Osteocyte (in vitro differentiated cells): ENCODE measurements around the gene KCNJ13. TPM values are rescaled to one million over a fixed set of nuclear protein-coding genes. Genes with fewer than 3 reads are reported as not detected.
A peak's percentile ranks its signal among the peaks of the same experiment; 100 is the strongest.
"Not testable (repeated sequence)": the region's sequence is repeated elsewhere in the genome, so short reads cannot be mapped to it uniquely, and the experiment has no call there.

Experiments
- DNase-seq: peaks from one replicate; pipeline ENCODE4 v3.0.0; 2021; ENCODE audit warnings: mixed read lengths; ENCODE audit not compliant: unreplicated experiment; ENCODE audit errors: extremely low spot score
- H3K27ac Mint-ChIP-seq: one replicate; pipeline ENCODE4 v1.8.0; 2021; ENCODE audit warnings: mild to moderate bottlenecking, mixed read lengths; ENCODE audit not compliant: unreplicated experiment
- H3K27me3 Mint-ChIP-seq: one replicate; pipeline ENCODE4 v1.8.0; 2021; ENCODE audit warnings: mixed read lengths; ENCODE audit not compliant: unreplicated experiment
- H3K36me3 Mint-ChIP-seq: one replicate; pipeline ENCODE4 v1.8.0; 2021; ENCODE audit warnings: mixed read lengths; ENCODE audit not compliant: unreplicated experiment
- H3K4me1 Mint-ChIP-seq: one replicate; pipeline ENCODE4 v1.8.0; 2021; ENCODE audit warnings: mixed read lengths; ENCODE audit not compliant: unreplicated experiment
- H3K4me3 Mint-ChIP-seq: one replicate; pipeline ENCODE4 v1.8.0; 2021; ENCODE audit warnings: mild to moderate bottlenecking, moderate library complexity, mixed read lengths; ENCODE audit not compliant: unreplicated experiment
- H3K9me3 Mint-ChIP-seq: one replicate; pipeline ENCODE4 v1.8.0; 2021; ENCODE audit warnings: mixed read lengths; ENCODE audit not compliant: unreplicated experiment
- total RNA-seq: library from RNA; stranded (reverse); gene quantifications from 2 replicates; pipeline ENCODE4 v1.2.1, GENCODE V29; 2021
- TF ChIP-seq, protein P1 (sequence below): fragments of 200-600 bp; sonication (generic); IDR thresholded peaks from 2 replicates; pipeline ENCODE4 v1.5.0; 2021; ENCODE audit warnings: antibody characterized with exemption, mild to moderate bottlenecking, moderate library complexity

The KCNJ13 gene
- total RNA-seq, 1 donor from 2014 or later: not detected

DNA sequence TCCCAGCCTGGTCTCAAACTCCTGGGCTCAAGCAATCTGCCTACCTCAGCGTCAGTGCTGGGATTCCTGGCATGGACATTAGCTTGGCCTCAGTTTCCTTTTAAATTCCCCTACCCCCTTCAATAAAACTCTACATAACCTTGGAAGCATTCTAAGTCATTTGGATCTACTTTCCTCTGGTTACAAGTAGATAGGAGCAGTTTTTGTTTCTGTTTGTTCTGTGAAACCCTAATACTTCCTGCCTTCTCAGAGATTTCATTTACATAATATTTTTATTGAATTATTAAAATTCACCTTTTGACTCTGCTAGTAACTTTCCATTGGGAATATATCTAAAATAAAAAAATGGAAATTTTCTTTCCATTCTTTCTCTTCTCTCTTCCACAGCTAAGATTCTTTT, 53.3 kb downstream of the KCNJ13 start:
- Mint-ChIP-seq H3K36me3 (peaks cover 22% of the 10 kb centered on the region), H3K9me3 (no peaks in the 10 kb centered on the region), H3K4me3 (no peak overlapping the region), H3K27me3 (no peaks in the 10 kb centered on the region), H3K4me1 (peaks cover 10% of the 10 kb centered on the region), H3K27ac (no peak overlapping the region)
- TF ChIP-seq, protein P1, sequence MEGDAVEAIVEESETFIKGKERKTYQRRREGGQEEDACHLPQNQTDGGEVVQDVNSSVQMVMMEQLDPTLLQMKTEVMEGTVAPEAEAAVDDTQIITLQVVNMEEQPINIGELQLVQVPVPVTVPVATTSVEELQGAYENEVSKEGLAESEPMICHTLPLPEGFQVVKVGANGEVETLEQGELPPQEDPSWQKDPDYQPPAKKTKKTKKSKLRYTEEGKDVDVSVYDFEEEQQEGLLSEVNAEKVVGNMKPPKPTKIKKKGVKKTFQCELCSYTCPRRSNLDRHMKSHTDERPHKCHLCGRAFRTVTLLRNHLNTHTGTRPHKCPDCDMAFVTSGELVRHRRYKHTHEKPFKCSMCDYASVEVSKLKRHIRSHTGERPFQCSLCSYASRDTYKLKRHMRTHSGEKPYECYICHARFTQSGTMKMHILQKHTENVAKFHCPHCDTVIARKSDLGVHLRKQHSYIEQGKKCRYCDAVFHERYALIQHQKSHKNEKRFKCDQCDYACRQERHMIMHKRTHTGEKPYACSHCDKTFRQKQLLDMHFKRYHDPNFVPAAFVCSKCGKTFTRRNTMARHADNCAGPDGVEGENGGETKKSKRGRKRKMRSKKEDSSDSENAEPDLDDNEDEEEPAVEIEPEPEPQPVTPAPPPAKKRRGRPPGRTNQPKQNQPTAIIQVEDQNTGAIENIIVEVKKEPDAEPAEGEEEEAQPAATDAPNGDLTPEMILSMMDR: no peak
- DNase-seq: no peak

DNA sequence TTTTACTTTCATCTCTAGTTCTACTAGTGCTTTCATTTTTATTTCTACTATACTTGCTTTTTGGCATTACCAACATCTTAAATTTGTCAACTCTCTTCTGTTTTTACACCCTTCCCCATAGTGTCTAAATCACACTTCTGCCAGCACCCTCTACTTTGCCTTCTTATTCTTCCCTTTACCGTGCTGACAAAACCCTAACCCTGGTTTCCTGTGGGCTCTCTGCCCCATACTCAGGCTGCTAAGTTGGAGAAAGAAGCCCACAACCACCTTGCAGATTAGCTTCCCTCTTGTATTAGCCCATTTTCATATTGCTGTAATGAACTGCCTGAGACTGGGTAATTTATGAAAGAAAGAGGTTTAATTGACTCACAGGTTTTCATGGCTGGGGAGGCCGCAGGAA, 54.5 kb downstream of the KCNJ13 start:
- Mint-ChIP-seq H3K36me3 (peaks cover 14% of the 10 kb centered on the region), H3K4me3 (no peak overlapping the region), H3K27me3 (no peaks in the 10 kb centered on the region), H3K9me3 (no peaks in the 10 kb centered on the region), H3K27ac (peak overlapping the region; percentile 62), H3K4me1 (peaks cover 10% of the 10 kb centered on the region)
- TF ChIP-seq, protein P1: no peak
- DNase-seq: no peak

DNA sequence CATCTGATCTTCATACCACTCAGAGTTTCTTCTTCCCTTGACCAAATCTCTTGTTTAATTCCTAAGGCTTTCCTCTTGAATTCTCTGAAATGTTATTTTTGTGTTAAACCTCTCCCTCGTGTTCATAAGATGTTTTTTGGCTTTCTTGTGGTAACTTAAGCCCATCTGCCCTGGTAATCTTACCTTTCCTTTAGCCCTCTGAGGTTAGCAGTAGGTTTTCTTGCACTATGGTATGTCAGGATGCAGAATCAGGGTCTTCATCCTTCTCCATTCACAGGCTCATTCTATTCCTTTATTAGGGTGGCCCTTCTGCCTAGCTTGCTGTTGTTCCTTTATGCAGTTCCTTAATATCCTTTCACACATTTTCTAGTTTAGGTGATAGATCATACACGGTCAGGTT, 55.1 kb downstream of the KCNJ13 start:
- peaks cover 13% of the 10 kb centered on the region for H3K4me1 Mint-ChIP-seq
- H3K4me3 Mint-ChIP-seq: no peak overlapping the region
- no peak overlapping the region for H3K27ac Mint-ChIP-seq
- H3K9me3 Mint-ChIP-seq: no peaks in the 10 kb centered on the region
- TF ChIP-seq, protein P1: no peak
- H3K27me3 Mint-ChIP-seq: no peaks in the 10 kb centered on the region
- DNase-seq: no peak
- peaks cover 16% of the 10 kb centered on the region for H3K36me3 Mint-ChIP-seq

DNA sequence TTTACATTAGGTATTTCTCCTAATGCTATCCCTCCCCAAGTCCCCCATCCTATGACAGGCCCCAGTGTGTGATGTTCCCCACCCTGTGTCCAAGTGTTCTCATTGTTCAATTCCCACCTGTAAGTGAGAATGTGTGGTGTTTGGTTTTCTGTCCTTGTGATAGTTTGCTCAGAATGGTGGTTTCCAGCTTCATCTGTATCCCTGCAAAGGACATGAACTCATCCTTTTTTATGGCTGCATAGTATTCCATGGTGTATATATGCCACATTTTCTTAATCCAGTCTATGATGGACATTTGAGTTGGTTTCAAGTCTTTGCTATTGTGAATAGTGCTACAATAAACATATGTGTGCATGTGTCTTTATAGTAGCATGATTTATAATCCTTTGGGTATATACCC, 56.3 kb downstream of the KCNJ13 start:
- Mint-ChIP-seq H3K4me1 (peaks cover 19% of the 10 kb centered on the region), H3K36me3 (peaks cover 10% of the 10 kb centered on the region)
- H3K4me3 Mint-ChIP-seq, H3K27ac Mint-ChIP-seq, DNase-seq, H3K9me3 Mint-ChIP-seq, H3K27me3 Mint-ChIP-seq: not testable (repeated sequence)

Other genes starting within 250 kb of the KCNJ13 start
- gene CHRNG, start 236.9 kb downstream of the KCNJ13 start, total RNA-seq: not detected in 2 replicates
- 6.7 and 8.2 TPM in 2 replicates for gene TIGD1, start 226.0 kb downstream of the KCNJ13 start, total RNA-seq
- gene EIF4E2, start 225.9 kb downstream of the KCNJ13 start, total RNA-seq: 88.4 and 90.5 TPM in 2 replicates
- gene EFHD1, start 143.0 kb downstream of the KCNJ13 start, total RNA-seq: 106 and 114 TPM in 2 replicates
- gene GIGYF2, start 79.2 kb downstream of the KCNJ13 start, total RNA-seq: 63.4 and 66.0 TPM in 2 replicates
- gene SNORC, start 93.7 kb upstream of the KCNJ13 start, total RNA-seq: 1.9 and 2.1 TPM in 2 replicates
- gene NGEF, start 236.7 kb upstream of the KCNJ13 start, total RNA-seq: 0.26 and 0.27 TPM in 2 replicates